ENCODE measurements around the gene MIOX. TPM values are rescaled to one million over a fixed set of nuclear protein-coding genes. Genes with fewer than 3 reads are reported as not detected.

The MIOX gene
- total and polyA plus RNA-seq, 2 of the 13 experiments (the other 11 are each of a cell fraction or from before 2014, with no cell fraction given) = 1.5 to 2.9 TPM

DNA sequence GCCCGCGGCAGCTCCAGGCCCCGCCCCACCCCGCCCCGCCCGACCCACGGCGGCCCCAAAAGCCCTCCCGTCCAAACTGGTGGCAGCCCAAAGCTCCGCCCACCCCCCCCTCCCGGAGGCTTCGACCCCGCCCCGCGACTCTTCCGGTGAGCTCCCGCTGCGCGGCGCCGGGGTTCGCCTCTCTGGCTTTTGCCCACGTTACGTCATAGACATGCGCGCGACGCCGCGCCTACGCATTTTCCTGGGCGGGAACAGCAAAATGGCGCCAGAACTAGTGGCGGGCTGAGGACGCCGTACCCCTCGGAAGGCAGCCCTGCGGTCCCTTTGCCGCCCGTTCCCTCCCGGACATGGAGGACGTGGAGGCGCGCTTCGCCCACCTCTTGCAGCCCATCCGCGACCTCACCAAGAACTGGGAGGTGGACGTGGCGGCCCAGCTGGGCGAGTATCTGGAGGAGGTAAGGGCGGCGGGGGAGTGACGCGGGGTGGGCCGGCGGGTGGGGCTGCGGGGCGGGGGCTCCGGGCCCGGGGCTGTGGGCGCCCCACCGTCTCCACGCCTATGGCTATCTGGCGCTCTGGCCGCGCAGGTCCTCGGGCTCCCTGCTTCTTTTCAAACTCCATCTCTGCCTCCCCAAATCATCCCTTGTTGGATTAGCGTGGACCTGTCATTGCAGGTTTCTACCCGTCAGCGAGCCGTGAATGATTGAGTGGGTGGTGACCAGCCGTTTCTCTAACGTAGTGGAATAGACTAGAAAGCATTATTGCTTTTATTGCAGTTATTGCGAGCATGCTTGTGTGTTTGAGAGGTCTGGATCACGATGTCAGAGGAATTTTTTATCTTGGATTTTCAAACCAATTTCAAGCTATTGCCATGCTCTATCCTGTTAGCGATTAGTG is 21.6 kb downstream of the MIOX start, which contains the start of gene NCAPH2 (continued):
- TF ChIP-seq BRF2 (CRISPR knock-in tag; IDR thresholded peaks at IDR 0.05) (no peak), BATF2 (CRISPR knock-in tag; IDR thresholded peaks at IDR 0.05) (0 out of 2 replicates have a peak, but pooled peaks have one; percentile 30), ZNF7 (CRISPR knock-in tag; IDR thresholded peaks at IDR 0.05) (no peak), NFE2L1 (CRISPR knock-in tag; IDR thresholded peaks at IDR 0.05; ENCODE audit: borderline replicate concordance) (no peak), HOXA3 (CRISPR knock-in tag; IDR thresholded peaks at IDR 0.05) (peak; percentile 97), SP2 (CRISPR knock-in tag; IDR thresholded peaks at IDR 0.05) (peak; percentile 77), SMARCC2 (IDR thresholded peaks at IDR 0.05) (no peak), ZNF703 (CRISPR knock-in tag; IDR thresholded peaks at IDR 0.05; ENCODE audit: borderline replicate concordance) (no peak), SALL2 (CRISPR knock-in tag; IDR thresholded peaks at IDR 0.05) (peak; percentile 41; the same call in 1 of the 2 replicates), CBX5 (CRISPR knock-in tag; IDR thresholded peaks at IDR 0.05; ENCODE audit: borderline replicate concordance) (peak; percentile 70; the same call in 1 of the 2 replicates), ZBTB1 (CRISPR knock-in tag; IDR thresholded peaks at IDR 0.05; ENCODE audit: borderline replicate concordance) (no peak), CBX2 (IDR thresholded peaks at IDR 0.05; ENCODE audit: low read depth, low read length) (no peak), CBX2 (CRISPR knock-in tag; IDR thresholded peaks at IDR 0.05; ENCODE audit: low read depth) (no peak), ZNF317 (CRISPR knock-in tag; IDR thresholded peaks at IDR 0.05) (0 out of 2 replicates have a peak, but pooled peaks have one; percentile 25), ZSCAN22 (CRISPR knock-in tag; IDR thresholded peaks at IDR 0.05) (no peak), GTF2F1 (IDR thresholded peaks at IDR 0.05; ENCODE audit: low read length) (no peak), FOXC1 (CRISPR knock-in tag; IDR thresholded peaks at IDR 0.05; ENCODE audit: borderline replicate concordance) (peak; percentile 80; the same call in 1 of the 2 replicates), THRA (CRISPR knock-in tag; IDR thresholded peaks at IDR 0.05; ENCODE audit: borderline replicate concordance) (0 out of 2 replicates have a peak, but pooled peaks have one; percentile 15)
- TF ChIP-seq, protein P1, sequence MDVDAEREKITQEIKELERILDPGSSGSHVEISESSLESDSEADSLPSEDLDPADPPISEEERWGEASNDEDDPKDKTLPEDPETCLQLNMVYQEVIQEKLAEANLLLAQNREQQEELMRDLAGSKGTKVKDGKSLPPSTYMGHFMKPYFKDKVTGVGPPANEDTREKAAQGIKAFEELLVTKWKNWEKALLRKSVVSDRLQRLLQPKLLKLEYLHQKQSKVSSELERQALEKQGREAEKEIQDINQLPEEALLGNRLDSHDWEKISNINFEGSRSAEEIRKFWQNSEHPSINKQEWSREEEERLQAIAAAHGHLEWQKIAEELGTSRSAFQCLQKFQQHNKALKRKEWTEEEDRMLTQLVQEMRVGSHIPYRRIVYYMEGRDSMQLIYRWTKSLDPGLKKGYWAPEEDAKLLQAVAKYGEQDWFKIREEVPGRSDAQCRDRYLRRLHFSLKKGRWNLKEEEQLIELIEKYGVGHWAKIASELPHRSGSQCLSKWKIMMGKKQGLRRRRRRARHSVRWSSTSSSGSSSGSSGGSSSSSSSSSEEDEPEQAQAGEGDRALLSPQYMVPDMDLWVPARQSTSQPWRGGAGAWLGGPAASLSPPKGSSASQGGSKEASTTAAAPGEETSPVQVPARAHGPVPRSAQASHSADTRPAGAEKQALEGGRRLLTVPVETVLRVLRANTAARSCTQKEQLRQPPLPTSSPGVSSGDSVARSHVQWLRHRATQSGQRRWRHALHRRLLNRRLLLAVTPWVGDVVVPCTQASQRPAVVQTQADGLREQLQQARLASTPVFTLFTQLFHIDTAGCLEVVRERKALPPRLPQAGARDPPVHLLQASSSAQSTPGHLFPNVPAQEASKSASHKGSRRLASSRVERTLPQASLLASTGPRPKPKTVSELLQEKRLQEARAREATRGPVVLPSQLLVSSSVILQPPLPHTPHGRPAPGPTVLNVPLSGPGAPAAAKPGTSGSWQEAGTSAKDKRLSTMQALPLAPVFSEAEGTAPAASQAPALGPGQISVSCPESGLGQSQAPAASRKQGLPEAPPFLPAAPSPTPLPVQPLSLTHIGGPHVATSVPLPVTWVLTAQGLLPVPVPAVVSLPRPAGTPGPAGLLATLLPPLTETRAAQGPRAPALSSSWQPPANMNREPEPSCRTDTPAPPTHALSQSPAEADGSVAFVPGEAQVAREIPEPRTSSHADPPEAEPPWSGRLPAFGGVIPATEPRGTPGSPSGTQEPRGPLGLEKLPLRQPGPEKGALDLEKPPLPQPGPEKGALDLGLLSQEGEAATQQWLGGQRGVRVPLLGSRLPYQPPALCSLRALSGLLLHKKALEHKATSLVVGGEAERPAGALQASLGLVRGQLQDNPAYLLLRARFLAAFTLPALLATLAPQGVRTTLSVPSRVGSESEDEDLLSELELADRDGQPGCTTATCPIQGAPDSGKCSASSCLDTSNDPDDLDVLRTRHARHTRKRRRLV (CRISPR knock-in tag; IDR thresholded peaks at IDR 0.05) = no peak
- TF ChIP-seq, protein P2, sequence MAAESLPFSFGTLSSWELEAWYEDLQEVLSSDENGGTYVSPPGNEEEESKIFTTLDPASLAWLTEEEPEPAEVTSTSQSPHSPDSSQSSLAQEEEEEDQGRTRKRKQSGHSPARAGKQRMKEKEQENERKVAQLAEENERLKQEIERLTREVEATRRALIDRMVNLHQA (CRISPR knock-in tag; IDR thresholded peaks at IDR 0.05) = no peak
